ENCODE results near the gene RPL27A. TPM values are rescaled to one million over a fixed set of nuclear protein-coding genes. Genes with fewer than 3 reads are reported as not detected.

The RPL27A gene
- total RNA-seq, 1 experiment from 2014 or later: 1,055 TPM

DNA sequence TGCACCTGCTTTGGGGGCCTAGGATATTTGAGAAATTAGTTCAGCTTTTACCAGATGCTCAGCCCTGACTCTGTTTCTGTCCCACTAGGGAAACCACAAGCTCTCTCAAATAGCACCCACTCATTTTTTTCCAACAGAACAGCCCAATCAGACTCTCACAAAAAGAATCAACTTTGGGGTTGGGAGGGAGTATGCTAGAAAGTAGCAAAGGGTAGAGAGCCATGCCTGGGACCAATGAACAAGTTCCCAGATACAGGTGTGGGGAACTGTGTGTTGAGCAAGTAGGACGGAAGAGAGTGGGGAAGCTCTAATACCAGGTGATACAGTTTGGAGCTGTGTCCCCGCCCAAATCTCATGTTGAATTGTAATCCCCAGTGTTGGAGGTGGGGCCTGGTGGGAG, 41.3 kb upstream of the RPL27A start:
- Histone ChIP-seq H3K27ac (ENCODE audit: low read depth, low read length) (no peak overlapping the region), H3K36me3 (ENCODE audit: control insufficient read depth in 1 of 2, insufficient read depth in 2 of 2, low read length in 2 of 2) (peaks cover 45 to 61% of the 10 kb centered on the region in 2 experiments; a peak in 3 of 4 replicates), H3K9me2 (ENCODE audit: insufficient read depth) (no peaks in the 10 kb centered on the region), H3K4me1 (ENCODE audit: control insufficient read depth in 1 of 2, insufficient read depth in 2 of 2, low read length in 2 of 2) (no peaks in the 10 kb centered on the region), H3K79me2 (ENCODE audit: insufficient read depth, low read length) (no peaks in the 10 kb centered on the region), H2AFZ (ENCODE audit: low read depth, low read length, poor library complexity, severe bottlenecking) (no peak overlapping the region), H3K4me3 (replicated peaks in 1 of 2; ENCODE audit: low read depth in 1 of 2, low read length in 2 of 2) (no peak overlapping the region), H3K27me3 (ENCODE audit: insufficient read depth, low read length) (no peaks in the 10 kb centered on the region), H3K4me2 (ENCODE audit: low read length) (no peak overlapping the region), H3K9ac (ENCODE audit: low read length) (no peak overlapping the region), H3K9me3 (ENCODE audit: control insufficient read depth in 1 of 2, insufficient read depth in 1 of 2, low read depth in 1 of 2, low read length in 2 of 2) (no peaks in the 10 kb centered on the region), H4K20me1 (ENCODE audit: insufficient read depth) (no peaks in the 10 kb centered on the region)
- DNase-seq (ENCODE audit: low read depth, low spot score): no peak
- intact Hi-C loops (cut with micrococcal nuclease): no loop called here
- ATAC-seq: no peak
- CTCF ChIA-PET: no interaction called here
- TF ChIP-seq JUND (IDR thresholded peaks at IDR 0.05) (no peak), ATF3 (IDR thresholded peaks at IDR 0.05) (no peak), EGR1 (IDR thresholded peaks at IDR 0.05; ENCODE audit: low read depth) (no peak), RAD21 (IDR thresholded peaks at IDR 0.05; ENCODE audit: low read depth) (no peak), SRF (IDR thresholded peaks at IDR 0.05; ENCODE audit: low read depth) (no peak), SP1 (IDR thresholded peaks at IDR 0.05; ENCODE audit: low read depth) (no peak), ZNF274 (IDR thresholded peaks at IDR 0.05; ENCODE audit: low read depth, low read length) (no peak), CEBPB (IDR thresholded peaks at IDR 0.05; ENCODE audit: low read depth) (no peak), POLR2AphosphoS5 (IDR thresholded peaks at IDR 0.05; ENCODE audit: low read depth, low read length) (no peak), EZH2phosphoT487 (IDR thresholded peaks at IDR 0.05; ENCODE audit: borderline replicate concordance) (no peak)
- BruUV-seq (replicated peaks): no TSS peak
- RAD21 ChIA-PET (ENCODE audit: low non-redundant PET in 1 of 2, low total read pairs in 2 of 2, uncharacterized antibody in 2 of 2, unreplicated experiment in 2 of 2): no interaction called here
- POLR2A ChIA-PET: no interaction called here

DNA sequence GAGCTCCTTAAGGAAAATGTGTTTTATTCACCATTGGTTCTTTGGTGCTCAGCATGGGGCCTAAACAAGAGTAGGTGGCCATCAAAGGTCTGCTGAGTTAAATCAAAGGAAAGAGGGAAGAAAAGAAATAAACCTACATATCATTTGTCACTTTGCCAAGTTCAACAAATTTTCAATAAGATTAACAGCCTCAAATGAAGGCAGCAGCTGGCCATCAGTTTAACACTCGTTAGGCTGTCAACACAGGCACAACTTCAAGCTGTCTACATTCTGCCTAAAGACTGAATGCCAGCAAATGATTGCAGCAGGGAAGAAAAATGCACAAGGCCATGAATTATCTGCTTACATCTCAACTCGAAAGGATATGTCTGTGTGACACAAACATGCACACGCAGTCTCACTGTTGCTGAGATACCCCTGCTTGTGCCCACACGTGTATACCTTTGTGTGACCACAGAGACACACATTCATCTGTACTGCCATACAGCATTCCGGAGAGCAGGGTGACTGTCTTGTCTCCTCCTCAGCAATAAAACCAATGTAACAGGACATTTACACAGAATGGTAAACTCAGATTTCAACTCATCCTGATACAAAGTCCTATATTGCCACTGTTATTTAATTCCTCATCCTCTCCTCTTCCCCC, 40.3 kb upstream of the RPL27A start:
- no peak for ATAC-seq
- no peak overlapping the region for H3K4me2 ChIP-seq (ENCODE audit: low read length)
- CTCF ChIA-PET: no interaction called here
- DNase-seq (ENCODE audit: low read depth, low spot score): no peak
- no peaks in the 10 kb centered on the region for H3K4me1 ChIP-seq (ENCODE audit: control insufficient read depth in 1 of 2, insufficient read depth in 2 of 2, low read length in 2 of 2)
- intact Hi-C loops (cut with micrococcal nuclease): no loop called here
- H3K9me3 ChIP-seq (ENCODE audit: control insufficient read depth in 1 of 2, insufficient read depth in 1 of 2, low read depth in 1 of 2, low read length in 2 of 2): no peaks in the 10 kb centered on the region
- H3K36me3 ChIP-seq (ENCODE audit: control insufficient read depth in 1 of 2, insufficient read depth in 2 of 2, low read length in 2 of 2): peaks cover 50 to 57% of the 10 kb centered on the region in 2 experiments; a peak in 3 of 4 replicates
- H3K4me3 ChIP-seq (replicated peaks in 1 of 2; ENCODE audit: low read depth in 1 of 2, low read length in 2 of 2): no peak overlapping the region
- no peaks in the 10 kb centered on the region for H3K79me2 ChIP-seq (ENCODE audit: insufficient read depth, low read length)
- RAD21 ChIA-PET (ENCODE audit: low non-redundant PET in 1 of 2, low total read pairs in 2 of 2, uncharacterized antibody in 2 of 2, unreplicated experiment in 2 of 2): no interaction called here
- no TSS peak for BruUV-seq (replicated peaks)
- H3K9me2 ChIP-seq (ENCODE audit: insufficient read depth): no peaks in the 10 kb centered on the region
- H2AFZ ChIP-seq (ENCODE audit: low read depth, low read length, poor library complexity, severe bottlenecking): no peak overlapping the region
- H3K27me3 ChIP-seq (ENCODE audit: insufficient read depth, low read length): no peaks in the 10 kb centered on the region
- POLR2A ChIA-PET: no interaction called here
- no peaks in the 10 kb centered on the region for H4K20me1 ChIP-seq (ENCODE audit: insufficient read depth)
- TF ChIP-seq ATF3 (IDR thresholded peaks at IDR 0.05) (no peak), CEBPB (IDR thresholded peaks at IDR 0.05; ENCODE audit: low read depth) (no peak), ZFX (IDR thresholded peaks at IDR 0.05) (no peak)
- H3K27ac ChIP-seq (ENCODE audit: low read depth, low read length): no peak overlapping the region
- H3K9ac ChIP-seq (ENCODE audit: low read length): no peak overlapping the region
